Neural cell (in vitro differentiated cells): ENCODE results near the gene AICDA.

Experiments
- EP300 ChIP-seq: fragments of 450-650 bp; conservative IDR thresholded peaks from 2 replicates; pipeline ENCODE4 v1.6.1; 2014; ENCODE audit warnings: antibody characterized with exemption, mild to moderate bottlenecking, moderate library complexity; ENCODE audit not compliant: poor library complexity, severe bottlenecking
- TAF1 ChIP-seq: IDR thresholded peaks from 2 replicates; pipeline ENCODE4 v1.6.1; 2012; ENCODE audit warnings: low read depth
- TF ChIP-seq, protein P1 (sequence below): fragments of 450-650 bp; IDR thresholded peaks from 2 replicates; pipeline ENCODE4 v1.5.1; 2014; ENCODE audit warnings: antibody characterized with exemption, mild to moderate bottlenecking, moderate library complexity; ENCODE audit not compliant: poor library complexity, severe bottlenecking

DNA sequence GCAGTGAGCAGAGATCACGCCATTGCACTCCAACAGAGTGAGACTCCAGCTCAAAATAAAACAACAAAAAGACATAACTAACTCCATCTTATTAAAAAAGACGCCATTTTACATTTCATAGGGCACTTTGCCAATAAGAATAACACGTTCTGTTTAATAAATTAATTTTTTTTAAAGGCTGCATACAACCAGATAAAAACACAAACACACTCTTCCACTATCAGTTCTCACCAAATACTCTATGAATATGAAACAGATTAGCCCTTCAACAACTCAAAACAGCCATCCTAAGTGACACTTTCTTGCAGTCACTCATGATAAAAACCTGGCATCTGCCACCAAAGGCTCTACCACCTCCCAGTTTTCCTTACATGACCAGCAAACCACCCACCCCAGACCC, 16.1 kb downstream of the AICDA start:
- TF ChIP-seq TAF1, result no peak
- no peak for TF ChIP-seq EP300
- TF ChIP-seq, protein P1, sequence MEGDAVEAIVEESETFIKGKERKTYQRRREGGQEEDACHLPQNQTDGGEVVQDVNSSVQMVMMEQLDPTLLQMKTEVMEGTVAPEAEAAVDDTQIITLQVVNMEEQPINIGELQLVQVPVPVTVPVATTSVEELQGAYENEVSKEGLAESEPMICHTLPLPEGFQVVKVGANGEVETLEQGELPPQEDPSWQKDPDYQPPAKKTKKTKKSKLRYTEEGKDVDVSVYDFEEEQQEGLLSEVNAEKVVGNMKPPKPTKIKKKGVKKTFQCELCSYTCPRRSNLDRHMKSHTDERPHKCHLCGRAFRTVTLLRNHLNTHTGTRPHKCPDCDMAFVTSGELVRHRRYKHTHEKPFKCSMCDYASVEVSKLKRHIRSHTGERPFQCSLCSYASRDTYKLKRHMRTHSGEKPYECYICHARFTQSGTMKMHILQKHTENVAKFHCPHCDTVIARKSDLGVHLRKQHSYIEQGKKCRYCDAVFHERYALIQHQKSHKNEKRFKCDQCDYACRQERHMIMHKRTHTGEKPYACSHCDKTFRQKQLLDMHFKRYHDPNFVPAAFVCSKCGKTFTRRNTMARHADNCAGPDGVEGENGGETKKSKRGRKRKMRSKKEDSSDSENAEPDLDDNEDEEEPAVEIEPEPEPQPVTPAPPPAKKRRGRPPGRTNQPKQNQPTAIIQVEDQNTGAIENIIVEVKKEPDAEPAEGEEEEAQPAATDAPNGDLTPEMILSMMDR, result no peak
